Measurements from ENCODE around the gene OR1N2. TPM values are rescaled to one million over a fixed set of nuclear protein-coding genes. Genes with fewer than 3 reads are reported as not detected.

Gene OR1N2
- total and polyA plus RNA-seq, 10 of the 15 experiments (the other 5 are each of a cell fraction or from before 2014, with no cell fraction given): 0.08 TPM; not detected in 9

GRCh38 chr9:122562134-122562760 is 9.3 kb downstream of the OR1N2 start:
- Histone ChIP-seq H3K4me1 (ENCODE audit: control insufficient read depth, insufficient read depth, low read length) (no peaks in the 10 kb centered on the region), H2AFZ (ENCODE audit: control insufficient read depth, low read depth, low read length) (no peak overlapping the region), H4K20me1 (ENCODE audit: control insufficient read depth, insufficient read depth) (no peaks in the 10 kb centered on the region), H3K27ac (ENCODE audit: control insufficient read depth, insufficient read depth) (no peak overlapping the region), H3K27me3 (replicated peaks in 1 of 2; ENCODE audit: control insufficient read depth in 2 of 2, insufficient read depth in 2 of 2, low read length in 1 of 2) (no peaks in the 10 kb centered on the region), H3K4me2 (ENCODE audit: control insufficient read depth, insufficient read depth) (no peak overlapping the region), H3K9ac (ENCODE audit: control insufficient read depth, insufficient read depth, low read length) (no peak overlapping the region), H3K79me2 (ENCODE audit: control insufficient read depth, insufficient read depth, low read length) (no peaks in the 10 kb centered on the region), H3K36me3 (ENCODE audit: control insufficient read depth in 2 of 2, insufficient read depth in 2 of 2, low read length in 1 of 2) (no peaks in the 10 kb centered on the region), H3K9me3 (replicated peaks; ENCODE audit: control insufficient read depth, insufficient read depth, low read length) (no peaks in the 10 kb centered on the region), H3K4me3 (no peak overlapping the region)
- no peak for TF ChIP-seq BMI1 (IDR thresholded peaks at IDR 0.05; ENCODE audit: borderline replicate concordance)
- no peak for TF ChIP-seq TBL1XR1 (IDR thresholded peaks at IDR 0.05; ENCODE audit: low read depth, low read length)
- TF ChIP-seq IKZF1 (conservative IDR thresholded peaks at IDR 0.05): no peak
- TF ChIP-seq SREBF1 (IDR thresholded peaks at IDR 0.05; ENCODE audit: low read length): no peak
- TF ChIP-seq SIN3A (IDR thresholded peaks at IDR 0.05; ENCODE audit: low read depth, low read length): no peak
- TF ChIP-seq PML (IDR thresholded peaks at IDR 0.05; ENCODE audit: low read length): no peak
- TF ChIP-seq GABPA (IDR thresholded peaks at IDR 0.05; ENCODE audit: low read depth): no peak
- TF ChIP-seq WRNIP1 (IDR thresholded peaks at IDR 0.05; ENCODE audit: borderline replicate concordance, low read depth, low read length): no peak
- no peak for TF ChIP-seq ZNF687 (IDR thresholded peaks at IDR 0.05)
- no peak for TF ChIP-seq MXI1 (IDR thresholded peaks at IDR 0.05; ENCODE audit: low read depth, low read length)
- no peak for TF ChIP-seq ZBTB4 (CRISPR knock-in tag; IDR thresholded peaks at IDR 0.05)
- no peak for TF ChIP-seq ZNF207 (IDR thresholded peaks at IDR 0.05; ENCODE audit: borderline replicate concordance)
- in situ Hi-C loops (cut with MboI) (no loop called here), intact Hi-C loops (cut with micrococcal nuclease; ENCODE audit: unreplicated experiment) (no loop called here)
- DNase-seq (ENCODE audit: low read depth, low spot score) (no peak), ATAC-seq (no peak), FAIRE-seq (no peak)
- ChIA-PET POLR2A (no interaction called here), RAD21 (ENCODE audit: unreplicated experiment) (no interaction called here), SMC1A (ENCODE audit: uncharacterized antibody, unreplicated experiment) (no interaction called here), CTCF (no interaction called here)
- 66% methylated on average over 9 of the region's 9 CpGs for WGBS (ENCODE audit: insufficient coverage, insufficient replicate concordance, low lambda C conversion rate, missing lambda C conversion rate)
- BruUV-seq (replicated peaks): no TSS peak

Data from GM12878 (cell line).